Chondrocyte (in vitro differentiated cells): ENCODE measurements around the gene C11orf65. TPM values are rescaled to one million over a fixed set of nuclear protein-coding genes. Genes with fewer than 3 reads are reported as not detected.

Experiments used
- DNase-seq: peaks from one replicate; pipeline ENCODE4 v3.0.0; 2021; ENCODE audit warnings: mixed read lengths, low spot score
- H3K27ac Mint-ChIP-seq: one replicate; pipeline ENCODE4 v1.8.0; 2021; ENCODE audit warnings: mild to moderate bottlenecking, moderate library complexity, mixed read lengths; ENCODE audit not compliant: unreplicated experiment
- H3K27me3 Mint-ChIP-seq: 2 replicates; pipeline ENCODE4 v1.8.0; 2021; ENCODE audit warnings: low read depth, mixed read lengths
- H3K36me3 Mint-ChIP-seq: 2 replicates; pipeline ENCODE4 v1.8.0; 2021; ENCODE audit warnings: low read depth, mixed read lengths
- H3K4me1 Mint-ChIP-seq: 2 replicates; pipeline ENCODE4 v1.8.0; 2021; ENCODE audit warnings: low read depth, mild to moderate bottlenecking, mixed read lengths
- H3K4me3 Mint-ChIP-seq: one replicate; pipeline ENCODE4 v1.8.0; 2021; ENCODE audit warnings: mild to moderate bottlenecking, moderate library complexity, mixed read lengths; ENCODE audit not compliant: unreplicated experiment
- H3K9me3 Mint-ChIP-seq: 2 replicates; pipeline ENCODE4 v1.8.0; 2021; ENCODE audit warnings: low read depth, mixed read lengths
- total RNA-seq: library from RNA; stranded (reverse); gene quantifications from 3 replicates; pipeline ENCODE4 v1.2.1, GENCODE V29; 2021
- TF ChIP-seq, protein P1 (sequence below): fragments of 200-600 bp; sonication (generic); IDR thresholded peaks from 2 replicates; pipeline ENCODE4 v1.5.0; 2021; ENCODE audit warnings: antibody characterized with exemption, mild to moderate bottlenecking, moderate library complexity

C11orf65 gene
- total RNA-seq, 1 donor from 2014 or later: not detected

DNA sequence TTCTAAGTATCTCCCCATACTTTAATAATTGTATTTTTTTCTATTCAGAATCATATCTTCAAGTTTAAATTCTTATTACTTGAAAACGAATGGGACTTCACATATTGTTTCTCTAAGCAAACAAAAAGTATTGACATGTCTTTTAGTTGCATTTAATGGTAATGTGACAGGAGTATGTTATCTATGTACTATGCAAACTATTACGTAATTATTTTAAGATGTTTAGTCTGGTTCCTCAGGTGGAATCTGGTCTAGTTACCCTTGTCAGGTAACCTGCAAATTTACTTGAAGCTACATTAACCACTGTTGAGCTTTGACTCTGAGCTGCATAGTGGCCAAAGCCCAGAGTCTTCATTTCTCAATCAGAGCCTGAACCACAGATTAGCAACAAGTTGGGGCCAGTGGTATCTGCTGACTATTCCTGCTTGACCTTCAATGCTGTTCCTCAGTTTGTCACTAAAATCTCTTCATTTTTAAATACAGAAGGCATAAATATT lies 133.9 kb downstream of the C11orf65 start:
- no peak overlapping the region for H3K27ac Mint-ChIP-seq
- H3K27me3 Mint-ChIP-seq: no peaks in the 10 kb centered on the region
- H3K9me3 Mint-ChIP-seq: no peaks in the 10 kb centered on the region
- H3K4me1 Mint-ChIP-seq: no peaks in the 10 kb centered on the region
- TF ChIP-seq, protein P1, sequence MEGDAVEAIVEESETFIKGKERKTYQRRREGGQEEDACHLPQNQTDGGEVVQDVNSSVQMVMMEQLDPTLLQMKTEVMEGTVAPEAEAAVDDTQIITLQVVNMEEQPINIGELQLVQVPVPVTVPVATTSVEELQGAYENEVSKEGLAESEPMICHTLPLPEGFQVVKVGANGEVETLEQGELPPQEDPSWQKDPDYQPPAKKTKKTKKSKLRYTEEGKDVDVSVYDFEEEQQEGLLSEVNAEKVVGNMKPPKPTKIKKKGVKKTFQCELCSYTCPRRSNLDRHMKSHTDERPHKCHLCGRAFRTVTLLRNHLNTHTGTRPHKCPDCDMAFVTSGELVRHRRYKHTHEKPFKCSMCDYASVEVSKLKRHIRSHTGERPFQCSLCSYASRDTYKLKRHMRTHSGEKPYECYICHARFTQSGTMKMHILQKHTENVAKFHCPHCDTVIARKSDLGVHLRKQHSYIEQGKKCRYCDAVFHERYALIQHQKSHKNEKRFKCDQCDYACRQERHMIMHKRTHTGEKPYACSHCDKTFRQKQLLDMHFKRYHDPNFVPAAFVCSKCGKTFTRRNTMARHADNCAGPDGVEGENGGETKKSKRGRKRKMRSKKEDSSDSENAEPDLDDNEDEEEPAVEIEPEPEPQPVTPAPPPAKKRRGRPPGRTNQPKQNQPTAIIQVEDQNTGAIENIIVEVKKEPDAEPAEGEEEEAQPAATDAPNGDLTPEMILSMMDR: no peak
- peaks cover 41% of the 10 kb centered on the region for H3K36me3 Mint-ChIP-seq
- no peak overlapping the region for H3K4me3 Mint-ChIP-seq
- no peak for DNase-seq

Other genes starting within 250 kb of the C11orf65 start
- 9.7 to 15.3 TPM (median 9.8 TPM) in 3 replicates for gene NPAT, start 244.9 kb downstream of the C11orf65 start, total RNA-seq
- gene ATM, start 244.5 kb downstream of the C11orf65 start, total RNA-seq: 57.0 to 89.5 TPM (median 59.5 TPM) in 3 replicates
- 57.9 to 74.8 TPM (median 60.0 TPM) in 3 replicates for gene POGLUT3, start 30.9 kb upstream of the C11orf65 start, total RNA-seq
- gene EXPH5, start 126.2 kb upstream of the C11orf65 start, total RNA-seq: 0.75 to 1.5 TPM (median 1.1 TPM) in 3 replicates
- gene DDX10, start 197.5 kb upstream of the C11orf65 start, total RNA-seq: 18.9 to 33.3 TPM (median 25.3 TPM) in 3 replicates